SH-SY5Y (cell line): ENCODE measurements around the gene BPIFB3.

ENCODE experiments used
- GATA2 ChIP-seq: IDR thresholded peaks from 2 replicates; pipeline ENCODE4 v1.6.1; 2011; ENCODE audit warnings: mild to moderate bottlenecking, low read depth, low read length
- GATA3 ChIP-seq: IDR thresholded peaks from 2 replicates; pipeline ENCODE4 v1.6.1; 2011; ENCODE audit warnings: low read depth, mild to moderate bottlenecking, low read length, moderate library complexity

BPIFB3 gene

GRCh38 chr20:33022694-33023438, 30.8 kb upstream of the BPIFB3 start:
- TF ChIP-seq GATA3 = no peak
- TF ChIP-seq GATA2 = no peak

GRCh38 chr20:33023439-33024242, 30.1 kb upstream of the BPIFB3 start:
- TF ChIP-seq GATA2 = no peak
- TF ChIP-seq GATA3 = no peak

DNA sequence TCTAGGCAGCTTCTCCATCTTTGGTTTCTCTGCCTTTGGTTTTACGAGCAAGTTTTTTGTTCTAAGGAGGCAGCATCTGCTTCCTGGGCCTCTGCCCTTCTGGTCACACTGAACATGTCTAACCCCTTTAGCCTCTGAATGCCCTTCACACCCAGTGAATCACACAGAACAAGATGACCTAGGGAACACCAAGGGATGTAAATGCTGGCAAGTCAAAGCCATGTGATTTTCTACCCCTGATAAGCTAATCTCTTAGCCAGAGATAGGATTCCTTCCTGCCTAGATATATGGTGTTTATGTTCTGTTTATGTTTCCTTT, 29.5 kb upstream of the BPIFB3 start:
- no peak for TF ChIP-seq GATA2
- no peak for TF ChIP-seq GATA3

GRCh38 chr20:33024609-33025317, 28.9 kb upstream of the BPIFB3 start:
- TF ChIP-seq GATA2 (no peak), GATA3 (no peak)

DNA sequence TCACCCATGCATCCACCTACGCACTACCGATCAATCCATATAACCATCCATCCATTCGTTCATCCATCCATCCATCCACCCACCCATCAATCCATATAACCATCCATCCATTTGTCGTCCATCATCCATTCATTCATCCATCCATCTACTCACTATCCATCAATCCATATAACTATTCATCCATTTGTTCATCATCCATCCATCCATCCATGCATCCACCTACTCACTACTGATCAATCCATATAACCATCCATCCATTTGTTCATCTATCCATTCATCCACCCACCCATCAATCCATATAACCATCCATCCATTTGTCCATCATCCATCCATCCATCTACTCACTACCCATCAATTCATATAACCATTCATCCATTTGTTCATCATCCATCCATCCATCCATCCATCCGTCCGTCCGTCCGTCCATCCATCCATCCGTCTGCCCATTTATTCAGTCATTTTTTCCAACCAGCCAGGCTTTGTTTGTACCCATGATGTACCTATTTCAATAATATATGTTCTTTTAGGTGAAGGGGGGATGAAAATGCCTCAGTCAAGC, 28.3 kb upstream of the BPIFB3 start:
- TF ChIP-seq GATA3 (no peak), GATA2 (no peak)

DNA sequence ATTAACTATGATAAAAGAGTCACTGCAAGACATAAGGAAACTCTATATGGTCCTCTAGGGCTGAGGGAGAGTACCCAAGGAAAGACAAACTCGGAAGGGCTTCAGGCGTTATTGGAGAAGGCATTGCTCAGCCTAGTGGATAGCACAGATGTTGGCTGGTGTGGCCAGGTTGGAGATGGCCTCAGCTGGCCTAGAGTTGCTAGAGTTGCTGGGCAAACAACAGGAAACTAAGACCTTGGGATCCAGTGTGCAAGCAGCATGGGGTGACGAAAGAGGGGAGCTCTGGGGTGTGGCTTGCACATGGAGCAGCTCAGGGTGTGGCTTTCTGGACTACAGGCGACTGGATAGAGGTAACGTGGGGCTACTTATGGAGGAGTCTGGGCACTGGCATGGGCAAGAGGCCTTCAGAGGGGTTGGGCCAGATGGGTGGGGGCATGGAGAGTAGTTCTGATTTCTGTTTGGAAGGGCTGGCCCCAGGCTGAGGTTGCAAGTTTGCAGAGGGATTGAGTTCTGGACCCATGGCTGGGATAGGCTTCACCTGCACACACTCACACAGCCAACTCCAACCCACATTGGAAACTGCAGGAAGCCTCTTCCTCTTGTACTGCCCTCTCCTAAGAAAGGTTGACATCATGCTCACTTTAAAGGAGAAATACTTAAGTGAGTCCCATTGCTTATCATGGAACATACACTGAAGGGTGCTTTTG, 27.5 kb upstream of the BPIFB3 start:
- TF ChIP-seq GATA2 = no peak
- no peak for TF ChIP-seq GATA3

GRCh38 chr20:33026779-33027759, 26.6 kb upstream of the BPIFB3 start:
- TF ChIP-seq GATA3 = no peak

DNA sequence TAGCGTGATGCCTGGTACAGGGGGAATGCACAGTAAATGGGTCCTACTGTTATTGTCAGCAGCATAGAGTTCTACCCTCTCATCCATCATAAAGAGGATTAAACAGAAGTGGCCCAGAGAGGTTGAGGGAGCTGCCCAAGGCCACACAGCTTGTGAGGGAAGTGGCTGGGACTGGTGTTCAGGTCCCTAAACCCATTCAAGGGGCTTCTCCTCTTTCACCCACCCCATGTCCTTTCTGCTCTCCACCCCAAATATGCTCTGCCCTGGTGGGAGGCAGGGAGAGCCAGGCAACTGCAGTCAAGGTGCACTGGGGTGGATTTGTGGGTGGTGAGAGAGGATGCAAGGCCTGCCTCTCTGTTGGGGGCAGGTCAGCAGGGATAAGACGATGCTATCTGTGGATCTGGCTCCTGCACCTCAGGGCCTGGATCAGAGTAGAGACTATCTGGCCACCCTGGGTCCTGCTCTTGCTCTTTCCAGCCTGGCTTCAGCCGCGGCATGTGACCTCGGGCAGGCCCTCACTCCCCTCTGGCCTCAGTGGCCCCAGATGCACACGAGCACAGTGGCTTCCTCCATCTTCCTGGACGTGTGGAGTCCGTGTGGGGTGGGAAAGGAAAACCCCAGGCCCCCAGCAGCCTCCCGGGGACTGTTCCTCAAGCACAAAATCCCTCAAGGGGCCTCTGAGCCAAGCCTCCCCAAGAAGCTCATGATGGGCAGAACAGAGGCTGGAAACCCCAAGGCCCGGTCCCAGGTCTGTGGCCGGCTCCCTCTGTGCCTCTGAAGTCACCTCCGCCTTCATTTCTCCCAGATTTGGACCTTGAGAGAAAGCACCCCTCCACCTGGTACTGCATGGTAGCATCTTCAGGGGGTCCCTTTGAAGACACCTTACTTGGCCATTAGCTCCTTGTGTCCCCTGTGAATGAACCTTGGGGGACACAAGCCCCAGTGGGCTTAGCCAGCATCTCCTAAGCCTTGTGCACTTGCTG, 25.6 kb upstream of the BPIFB3 start:
- TF ChIP-seq GATA3 (no peak), GATA2 (no peak)

GRCh38 chr20:33028875-33029274, 24.8 kb upstream of the BPIFB3 start:
- no peak for TF ChIP-seq GATA3
- TF ChIP-seq GATA2 = no peak

DNA sequence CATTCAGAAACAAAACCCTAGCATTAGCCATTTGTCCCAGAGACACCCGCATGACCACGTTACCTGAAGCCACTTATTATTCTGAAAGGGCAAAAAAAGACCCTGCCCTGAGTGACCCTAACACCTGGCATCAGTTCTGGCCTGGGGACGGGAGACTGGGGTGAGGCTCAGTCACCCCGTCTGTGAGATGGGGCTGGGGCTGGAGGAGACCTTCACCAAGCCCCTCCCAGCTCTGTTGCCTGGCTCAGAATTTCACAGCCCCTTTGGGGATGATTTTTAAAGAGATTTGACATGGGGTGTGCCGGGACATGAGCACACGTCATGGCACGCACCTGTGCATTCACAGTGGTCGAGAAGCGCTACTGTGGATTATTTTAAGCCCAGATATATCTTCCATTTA, 23.6 kb upstream of the BPIFB3 start:
- TF ChIP-seq GATA3 (no peak), GATA2 (no peak)

GRCh38 chr20:33030569-33030968, 23.1 kb upstream of the BPIFB3 start:
- TF ChIP-seq GATA2 (no peak), GATA3 (no peak)

DNA sequence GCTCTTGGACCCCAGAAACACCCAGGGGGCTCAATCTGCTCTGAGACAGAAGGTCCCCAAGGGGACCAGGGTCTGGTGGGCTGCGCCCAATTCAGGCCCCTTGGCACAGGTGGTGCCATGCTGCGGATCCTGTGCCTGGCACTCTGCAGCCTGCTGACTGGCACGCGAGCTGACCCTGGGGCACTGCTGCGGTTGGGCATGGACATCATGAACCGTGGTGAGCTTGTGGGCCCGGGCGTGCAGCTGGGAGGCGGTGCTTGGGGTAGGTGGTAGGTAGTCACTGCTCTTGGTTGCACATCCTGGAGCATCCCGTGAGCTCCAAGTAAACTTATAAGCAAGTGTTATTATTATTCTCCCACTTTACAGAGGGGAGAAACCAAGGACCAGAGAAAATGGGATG, 22.2 kb upstream of the BPIFB3 start, which contains the start of gene BPIFB6:
BPIFB6 (plus strand) TSS at position 118 of the 400 bp plus-strand sequence; CDS start at position 118, 0 bp downstream.
- TF ChIP-seq GATA3 = no peak
- TF ChIP-seq GATA2 = no peak
